ENCODE measurements around the gene TRMT61A. TPM values are rescaled to one million over a fixed set of nuclear protein-coding genes. Genes with fewer than 3 reads are reported as not detected.

Gene TRMT61A
- total and polyA plus RNA-seq, 2 of the 13 experiments (the other 11 are each of a cell fraction or from before 2014, with no cell fraction given) = 6.5 to 13.6 TPM

DNA sequence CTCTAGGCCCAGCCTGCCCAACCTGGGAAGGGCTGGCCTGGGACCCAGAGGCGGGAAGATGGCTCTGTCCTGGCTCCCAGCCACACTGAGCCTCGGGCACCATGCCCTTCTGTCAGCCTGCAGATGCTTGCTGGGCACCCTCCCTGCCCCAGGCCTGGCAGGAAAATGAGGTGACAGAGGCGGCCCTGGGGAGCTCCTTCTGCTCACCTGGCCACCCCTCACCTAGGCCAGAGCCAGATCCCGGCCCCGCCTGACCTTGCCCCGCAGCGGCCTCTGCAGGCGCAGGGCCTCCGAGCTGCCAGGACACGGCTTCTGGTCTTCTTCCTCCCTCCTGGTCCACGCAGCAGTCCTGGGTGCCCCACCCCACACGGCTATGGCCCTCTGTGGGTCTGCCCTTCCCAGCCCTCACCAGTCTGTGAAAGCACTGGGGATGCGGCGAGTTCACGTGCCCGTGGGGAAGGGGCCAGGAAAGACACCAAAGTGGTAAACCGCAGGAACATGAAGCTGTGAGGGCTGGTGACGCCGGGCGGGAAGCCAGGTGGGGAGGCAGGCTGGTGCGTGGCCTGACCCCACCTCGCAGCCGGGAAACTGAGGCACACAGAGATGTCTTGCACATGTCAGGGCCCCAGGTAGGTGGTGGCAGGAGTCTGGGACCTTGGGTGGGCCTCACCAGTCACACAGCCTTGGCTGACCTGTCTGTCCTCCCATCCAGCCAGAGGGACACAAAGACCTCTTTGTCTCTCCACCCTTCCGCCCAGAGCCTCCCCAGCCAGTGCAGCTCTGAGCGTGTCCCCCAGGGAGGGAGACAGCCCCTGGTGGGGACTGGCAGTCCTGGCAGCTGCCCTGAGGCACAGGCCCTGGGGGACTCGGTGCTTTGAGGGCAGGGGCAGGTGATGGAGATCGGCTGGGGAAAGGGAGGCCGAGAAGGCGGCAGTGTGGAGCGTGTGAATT is 20.6 kb downstream of the TRMT61A start (continued):
- TF ChIP-seq, protein P1, sequence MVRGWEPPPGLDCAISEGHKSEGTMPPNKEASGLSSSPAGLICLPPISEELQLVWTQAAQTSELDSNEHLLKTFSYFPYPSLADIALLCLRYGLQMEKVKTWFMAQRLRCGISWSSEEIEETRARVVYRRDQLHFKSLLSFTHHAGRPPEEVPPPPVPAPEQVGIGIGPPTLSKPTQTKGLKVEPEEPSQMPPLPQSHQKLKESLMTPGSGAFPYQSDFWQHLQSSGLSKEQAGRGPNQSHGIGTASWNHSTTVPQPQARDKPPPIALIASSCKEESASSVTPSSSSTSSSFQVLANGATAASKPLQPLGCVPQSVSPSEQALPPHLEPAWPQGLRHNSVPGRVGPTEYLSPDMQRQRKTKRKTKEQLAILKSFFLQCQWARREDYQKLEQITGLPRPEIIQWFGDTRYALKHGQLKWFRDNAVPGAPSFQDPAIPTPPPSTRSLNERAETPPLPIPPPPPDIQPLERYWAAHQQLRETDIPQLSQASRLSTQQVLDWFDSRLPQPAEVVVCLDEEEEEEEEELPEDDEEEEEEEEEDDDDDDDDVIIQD (CRISPR knock-in tag; IDR thresholded peaks at IDR 0.05; ENCODE audit: low read depth) = no peak
- TF ChIP-seq REPIN1 (CRISPR knock-in tag; IDR thresholded peaks at IDR 0.05; ENCODE audit: borderline replicate concordance, low read depth) (no peak), GTF2F1 (IDR thresholded peaks at IDR 0.05; ENCODE audit: low read length) (no peak), TARDBP (CRISPR knock-in tag; IDR thresholded peaks at IDR 0.05) (no peak; the same call in 1 of the 2 replicates), PAX8 (CRISPR knock-in tag; IDR thresholded peaks at IDR 0.05; ENCODE audit: borderline replicate concordance) (no peak), ZNF138 (CRISPR knock-in tag; IDR thresholded peaks at IDR 0.05; ENCODE audit: low read depth) (no peak), RFXANK (CRISPR knock-in tag; IDR thresholded peaks at IDR 0.05) (0 out of 2 replicates have a peak, but pooled peaks have one; percentile 41), MYC (CRISPR knock-in tag; IDR thresholded peaks at IDR 0.05; ENCODE audit: borderline replicate concordance) (no peak; the same call in 1 of the 2 replicates), ZNF563 (CRISPR knock-in tag; IDR thresholded peaks at IDR 0.05) (peak; percentile 23; the same call in 1 of the 2 replicates), NONO (IDR thresholded peaks at IDR 0.05) (no peak), NONO (CRISPR knock-in tag; conservative IDR thresholded peaks at IDR 0.05) (peak; percentile 69), HNF4G (IDR thresholded peaks at IDR 0.05; ENCODE audit: borderline replicate concordance, low read depth, low read length) (no peak), HNF4G (CRISPR knock-in tag; IDR thresholded peaks at IDR 0.05; ENCODE audit: borderline replicate concordance, low read depth) (0 out of 2 replicates have a peak, but pooled peaks have one; percentile 15), RBM39 (IDR thresholded peaks at IDR 0.05; ENCODE audit: low read depth, low read length, poor library complexity, severe bottlenecking) (no peak), RAD21 (CRISPR knock-in tag; IDR thresholded peaks at IDR 0.05) (peak; percentile 42; the same call in 1 of the 2 replicates), ZC3H13 (CRISPR knock-in tag; IDR thresholded peaks at IDR 0.05) (peak; percentile 66; the same call in 1 of the 2 replicates)
- TF ChIP-seq, protein P2, sequence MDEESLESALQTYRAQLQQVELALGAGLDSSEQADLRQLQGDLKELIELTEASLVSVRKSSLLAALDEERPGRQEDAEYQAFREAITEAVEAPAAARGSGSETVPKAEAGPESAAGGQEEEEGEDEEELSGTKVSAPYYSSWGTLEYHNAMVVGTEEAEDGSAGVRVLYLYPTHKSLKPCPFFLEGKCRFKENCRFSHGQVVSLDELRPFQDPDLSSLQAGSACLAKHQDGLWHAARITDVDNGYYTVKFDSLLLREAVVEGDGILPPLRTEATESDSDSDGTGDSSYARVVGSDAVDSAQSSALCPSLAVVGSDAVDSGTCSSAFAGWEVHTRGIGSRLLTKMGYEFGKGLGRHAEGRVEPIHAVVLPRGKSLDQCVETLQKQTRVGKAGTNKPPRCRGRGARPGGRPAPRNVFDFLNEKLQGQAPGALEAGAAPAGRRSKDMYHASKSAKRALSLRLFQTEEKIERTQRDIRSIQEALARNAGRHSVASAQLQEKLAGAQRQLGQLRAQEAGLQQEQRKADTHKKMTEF (CRISPR knock-in tag; IDR thresholded peaks at IDR 0.05) = peak; percentile 37; the same call in 1 of the 2 replicates
- TF ChIP-seq, protein P3, sequence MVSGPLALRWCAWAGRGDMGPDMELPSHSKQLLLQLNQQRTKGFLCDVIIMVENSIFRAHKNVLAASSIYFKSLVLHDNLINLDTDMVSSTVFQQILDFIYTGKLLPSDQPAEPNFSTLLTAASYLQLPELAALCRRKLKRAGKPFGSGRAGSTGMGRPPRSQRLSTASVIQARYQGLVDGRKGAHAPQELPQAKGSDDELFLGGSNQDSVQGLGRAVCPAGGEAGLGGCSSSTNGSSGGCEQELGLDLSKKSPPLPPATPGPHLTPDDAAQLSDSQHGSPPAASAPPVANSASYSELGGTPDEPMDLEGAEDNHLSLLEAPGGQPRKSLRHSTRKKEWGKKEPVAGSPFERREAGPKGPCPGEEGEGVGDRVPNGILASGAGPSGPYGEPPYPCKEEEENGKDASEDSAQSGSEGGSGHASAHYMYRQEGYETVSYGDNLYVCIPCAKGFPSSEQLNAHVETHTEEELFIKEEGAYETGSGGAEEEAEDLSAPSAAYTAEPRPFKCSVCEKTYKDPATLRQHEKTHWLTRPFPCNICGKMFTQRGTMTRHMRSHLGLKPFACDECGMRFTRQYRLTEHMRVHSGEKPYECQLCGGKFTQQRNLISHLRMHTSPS (CRISPR knock-in tag; IDR thresholded peaks at IDR 0.05; ENCODE audit: low read depth) = peak; percentile 85
- TF ChIP-seq, protein P4, sequence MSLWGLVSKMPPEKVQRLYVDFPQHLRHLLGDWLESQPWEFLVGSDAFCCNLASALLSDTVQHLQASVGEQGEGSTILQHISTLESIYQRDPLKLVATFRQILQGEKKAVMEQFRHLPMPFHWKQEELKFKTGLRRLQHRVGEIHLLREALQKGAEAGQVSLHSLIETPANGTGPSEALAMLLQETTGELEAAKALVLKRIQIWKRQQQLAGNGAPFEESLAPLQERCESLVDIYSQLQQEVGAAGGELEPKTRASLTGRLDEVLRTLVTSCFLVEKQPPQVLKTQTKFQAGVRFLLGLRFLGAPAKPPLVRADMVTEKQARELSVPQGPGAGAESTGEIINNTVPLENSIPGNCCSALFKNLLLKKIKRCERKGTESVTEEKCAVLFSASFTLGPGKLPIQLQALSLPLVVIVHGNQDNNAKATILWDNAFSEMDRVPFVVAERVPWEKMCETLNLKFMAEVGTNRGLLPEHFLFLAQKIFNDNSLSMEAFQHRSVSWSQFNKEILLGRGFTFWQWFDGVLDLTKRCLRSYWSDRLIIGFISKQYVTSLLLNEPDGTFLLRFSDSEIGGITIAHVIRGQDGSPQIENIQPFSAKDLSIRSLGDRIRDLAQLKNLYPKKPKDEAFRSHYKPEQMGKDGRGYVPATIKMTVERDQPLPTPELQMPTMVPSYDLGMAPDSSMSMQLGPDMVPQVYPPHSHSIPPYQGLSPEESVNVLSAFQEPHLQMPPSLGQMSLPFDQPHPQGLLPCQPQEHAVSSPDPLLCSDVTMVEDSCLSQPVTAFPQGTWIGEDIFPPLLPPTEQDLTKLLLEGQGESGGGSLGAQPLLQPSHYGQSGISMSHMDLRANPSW (CRISPR knock-in tag; IDR thresholded peaks at IDR 0.05; ENCODE audit: borderline replicate concordance) = no peak; the same call in 1 of the 2 replicates
- TF ChIP-seq, protein P5, sequence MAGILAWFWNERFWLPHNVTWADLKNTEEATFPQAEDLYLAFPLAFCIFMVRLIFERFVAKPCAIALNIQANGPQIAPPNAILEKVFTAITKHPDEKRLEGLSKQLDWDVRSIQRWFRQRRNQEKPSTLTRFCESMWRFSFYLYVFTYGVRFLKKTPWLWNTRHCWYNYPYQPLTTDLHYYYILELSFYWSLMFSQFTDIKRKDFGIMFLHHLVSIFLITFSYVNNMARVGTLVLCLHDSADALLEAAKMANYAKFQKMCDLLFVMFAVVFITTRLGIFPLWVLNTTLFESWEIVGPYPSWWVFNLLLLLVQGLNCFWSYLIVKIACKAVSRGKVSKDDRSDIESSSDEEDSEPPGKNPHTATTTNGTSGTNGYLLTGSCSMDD (CRISPR knock-in tag; IDR thresholded peaks at IDR 0.05) = no peak
